H1 (cell line): ENCODE data around the gene DUSP7. TPM values are rescaled to one million over a fixed set of nuclear protein-coding genes. Genes with fewer than 3 reads are reported as not detected.

Experiments used
- CTCF ChIA-PET: fragments of 300-600 bp; sonication (Branson Sonifier 250); formaldehyde crosslinking; loops from one replicate; lab custom pipeline; 2021; ENCODE audit not compliant: partially characterized antibody; lab: Charles Lee
- POLR2A ChIA-PET: fragments of 300-600 bp; sonication (Branson Sonifier 250); formaldehyde crosslinking; loops from one replicate; lab custom pipeline; 2021; ENCODE audit warnings: inconsistent platforms; ENCODE audit not compliant: partially characterized antibody; lab: Charles Lee
- DNase-seq, 2 experiments: peaks; one replicate each; pipeline versions ENCODE4 v3.0.0 to v3.0.0-alpha.2; 2010 to 2022; ENCODE audit warnings: low spot score in 2 of 2, low read depth in 1 of 2, mixed read lengths in 1 of 2
- FAIRE-seq: peaks from 2 replicates; lab custom pipeline; 2011; peaks lifted over from hg19 to GRCh38; lab: Jason Lieb, UNC
- H2AFZ ChIP-seq: 2 replicates; pipeline ENCODE4 v1.8.1; 2012; ENCODE audit warnings: low read length, inconsistent platforms
- H2AK5ac ChIP-seq: 2 replicates; pipeline ENCODE4 v1.6.1; 2013; ENCODE audit warnings: low read depth, low read length
- H2BK120ac ChIP-seq: replicated peaks from 2 replicates; pipeline ENCODE3; 2013; ENCODE audit warnings: low read depth, low read length, inconsistent platforms
- H2BK12ac ChIP-seq: 2 replicates; pipeline ENCODE4 v1.6.1; 2013; ENCODE audit warnings: low read depth, low read length
- H2BK15ac ChIP-seq: 2 replicates; pipeline ENCODE4 v1.6.1; 2013; ENCODE audit warnings: low read length
- H2BK20ac ChIP-seq: 2 replicates; pipeline ENCODE4 v1.6.1; 2013; ENCODE audit warnings: low read length
- H2BK5ac ChIP-seq: 2 replicates; pipeline ENCODE4 v1.6.1; 2013; ENCODE audit warnings: low read depth, low read length
- H3K14ac ChIP-seq: 2 replicates; pipeline ENCODE4 v1.6.1; 2013; ENCODE audit warnings: inconsistent platforms; ENCODE audit not compliant: insufficient read length
- H3K18ac ChIP-seq: 2 replicates; pipeline ENCODE4 v1.6.1; 2013; ENCODE audit warnings: low read length; ENCODE audit errors: extremely low read depth
- H3K23ac ChIP-seq: 2 replicates; pipeline ENCODE4 v1.6.1; 2013; ENCODE audit warnings: inconsistent platforms; ENCODE audit not compliant: insufficient read length
- H3K23me2 ChIP-seq: 2 replicates; pipeline ENCODE4 v1.6.1; 2013; ENCODE audit warnings: low read depth, low read length
- H3K27ac ChIP-seq: 2 replicates; pipeline ENCODE4 v1.6.1; 2011; ENCODE audit warnings: low read depth, low read length, inconsistent platforms
- H3K27me3 ChIP-seq, 4 experiments: replicated peaks in 1 of 4; 1 replicate in 1 of 4; 2 replicates in 3 of 4; pipeline versions ENCODE4 v1.6.1 to v1.8.1; 2011 to 2013; ENCODE audit warnings: low read length in 3 of 4, mild to moderate bottlenecking in 3 of 4, inconsistent platforms in 2 of 4, mixed read lengths in 2 of 4, moderate library complexity in 1 of 4; ENCODE audit not compliant: control insufficient read depth in 3 of 4, insufficient read depth in 3 of 4; ENCODE audit errors: extremely low read depth in 1 of 4
- H3K36me3 ChIP-seq, 4 experiments: 2 replicates each; pipeline versions ENCODE4 v1.6.1 to v1.8.1; 2011 to 2013; ENCODE audit warnings: mild to moderate bottlenecking in 4 of 4, low read length in 3 of 4, moderate library complexity in 2 of 4, control low read depth in 1 of 4, inconsistent platforms in 1 of 4; ENCODE audit not compliant: insufficient read depth in 4 of 4, control insufficient read depth in 2 of 4
- H3K4ac ChIP-seq: replicated peaks from 2 replicates; pipeline ENCODE3; 2013; ENCODE audit warnings: low read length, low read depth, mixed read lengths, inconsistent platforms; ENCODE audit not compliant: insufficient read length
- H3K4me1 ChIP-seq, 4 experiments: replicated peaks in 1 of 4; 1 replicate in 1 of 4; 2 replicates in 3 of 4; pipeline versions ENCODE4 v1.6.1 to v1.8.1; 2011 to 2013; ENCODE audit warnings: low read length in 3 of 4, inconsistent platforms in 2 of 4, mixed read lengths in 1 of 4; ENCODE audit not compliant: insufficient read depth in 4 of 4, control insufficient read depth in 3 of 4
- H3K4me2 ChIP-seq, 2 experiments: 2 replicates each; pipeline versions ENCODE4 v1.6.1 to v1.8.1; 2011 to 2013; ENCODE audit warnings: low read depth in 2 of 2, low read length in 2 of 2, control low read depth in 1 of 2, inconsistent platforms in 1 of 2, mild to moderate bottlenecking in 1 of 2; ENCODE audit not compliant: insufficient read depth in 1 of 2
- H3K4me3 ChIP-seq, 4 experiments: fragments of 200-600, 300-600 bp in 1 of 4; sonication (generic), shearing (Covaris generic), sonication (Bioruptor Twin) in 1 of 4; 2 replicates each; pipeline versions ENCODE4 v1.5.1 to v1.8.1; 2011 to 2016; ENCODE audit warnings: low read length in 4 of 4, low read depth in 3 of 4, control low read depth in 2 of 4, inconsistent platforms in 2 of 4, mild to moderate bottlenecking in 2 of 4, mixed read lengths in 1 of 4, moderate library complexity in 1 of 4; ENCODE audit not compliant: insufficient read depth in 2 of 4; ENCODE audit errors: extremely low read depth in 1 of 4
- H3K56ac ChIP-seq: replicated peaks from 2 replicates; pipeline ENCODE3; 2013; ENCODE audit warnings: low read depth, mild to moderate bottlenecking, mixed read lengths, low read length, inconsistent platforms; ENCODE audit not compliant: insufficient read length
- H3K79me1 ChIP-seq: 2 replicates; pipeline ENCODE4 v1.6.1; 2013; ENCODE audit warnings: low read depth, low read length, control low read depth
- H3K79me2 ChIP-seq, 2 experiments: 2 replicates each; pipeline versions ENCODE4 v1.6.1 to v1.8.1; 2012 to 2013; ENCODE audit warnings: low read length in 2 of 2, mild to moderate bottlenecking in 2 of 2, inconsistent platforms in 1 of 2; ENCODE audit not compliant: insufficient read depth in 2 of 2, control insufficient read depth in 1 of 2
- H3K9ac ChIP-seq, 4 experiments: replicated peaks in 1 of 4; 1 replicate in 1 of 4; 2 replicates in 3 of 4; pipeline versions ENCODE4 v1.6.1 to v1.8.1; 2011 to 2013; ENCODE audit warnings: low read depth in 3 of 4, low read length in 3 of 4, control low read depth in 2 of 4, mild to moderate bottlenecking in 2 of 4, moderate library complexity in 2 of 4, inconsistent platforms in 1 of 4; ENCODE audit errors: extremely low read depth in 1 of 4
- H3K9me3 ChIP-seq, 2 experiments: 2 replicates each; pipeline versions ENCODE4 v1.6.1 to v1.8.1; 2012 to 2013; ENCODE audit warnings: mild to moderate bottlenecking in 2 of 2, moderate library complexity in 2 of 2, control low read depth in 1 of 2, inconsistent platforms in 1 of 2, low read depth in 1 of 2, low read length in 1 of 2, mixed read lengths in 1 of 2; ENCODE audit not compliant: insufficient read depth in 2 of 2
- H4K20me1 ChIP-seq, 2 experiments: replicated peaks in 1 of 2; 2 replicates each; pipeline versions ENCODE3 to v1.8.1; 2011 to 2013; ENCODE audit warnings: inconsistent platforms in 2 of 2, low read length in 2 of 2, mild to moderate bottlenecking in 1 of 2; ENCODE audit not compliant: insufficient read depth in 2 of 2, control insufficient read depth in 1 of 2
- H4K5ac ChIP-seq: 2 replicates; pipeline ENCODE4 v1.6.1; 2013; ENCODE audit warnings: low read length, low read depth, mixed read lengths, inconsistent platforms; ENCODE audit not compliant: insufficient read length
- H4K8ac ChIP-seq: 2 replicates; pipeline ENCODE4 v1.8.0; 2013; ENCODE audit warnings: mild to moderate bottlenecking, moderate library complexity, low read length, inconsistent platforms; ENCODE audit not compliant: insufficient read depth; ENCODE audit errors: extremely low read depth
- H4K91ac ChIP-seq: replicated peaks from 2 replicates; pipeline ENCODE3; 2013; ENCODE audit warnings: low read length, mixed read lengths, inconsistent platforms; ENCODE audit not compliant: insufficient read length
- KDM4A ChIP-seq: IDR thresholded peaks from one replicate; pipeline ENCODE4 v1.7.1; 2012; ENCODE audit warnings: low read depth, mild to moderate bottlenecking, moderate library complexity, low read length, inconsistent platforms; ENCODE audit not compliant: severe bottlenecking
- RBBP5 ChIP-seq: IDR thresholded peaks from 2 replicates; pipeline ENCODE4 v1.7.1; 2012; ENCODE audit warnings: low read depth, mild to moderate bottlenecking, inconsistent platforms, low read length, moderate library complexity, borderline replicate concordance
- SIX5 ChIP-seq: IDR thresholded peaks from 2 replicates; pipeline ENCODE4 v1.6.1; 2011; ENCODE audit warnings: mild to moderate bottlenecking, low read depth, low read length
- WGBS, 2 experiments: shearing (Covaris generic) in 1 of 2; methylation state at CpG; one replicate each; pipeline versions ENCODE4 v1.1.6 to v1.1.7; 2013 to 2015; ENCODE audit warnings: low lambda C conversion rate in 2 of 2, mixed read lengths in 2 of 2, inconsistent platforms in 1 of 2, low coverage in 1 of 2, missing lambda C conversion rate in 1 of 2; ENCODE audit not compliant: insufficient replicate concordance in 2 of 2, insufficient coverage in 1 of 2, insufficient read length in 1 of 2; ENCODE audit errors: extremely low coverage in 1 of 2, missing lambda C conversion rate in 1 of 2; 5-methylcytosine and 5-hydroxymethylcytosine counted together
- polyA plus RNA-seq, 7 experiments: library from polyadenylated mRNA; depleted of rRNA in 3 of 7; stranded (reverse) in 5 of 7; unstranded in 2 of 7; fragments of >200 nt in 5 of 7; fragments of 200-250 nt in 2 of 7; gene quantifications; 1 replicate in 5 of 7; 2 replicates in 1 of 7; 4 replicates in 1 of 7; pipeline versions ENCODE4 v1.2.1 to v1.2.3, GENCODE V29; 2011 to 2013; ENCODE audit warnings: missing spikeins in 2 of 7, mixed read lengths in 2 of 7
- total RNA-seq: library from RNA; stranded (reverse); fragmentation: NEBNext Ultra II Directional; extraction: Animal tissue kit (Norgen Biotek cat#: 25700); gene quantifications from 2 replicates; pipeline ENCODE4 v1.2.1, GENCODE V29; 2021

DUSP7 gene
- total and polyA plus RNA-seq, 2 of the 8 experiments (the other 6 are each of a cell fraction or from before 2014, with no cell fraction given) = 19.4 to 24.9 TPM

GRCh38 chr3:52093756-52094545 lies 37.6 kb upstream of the DUSP7 start:
- Histone ChIP-seq H3K9me3 (no peaks in the 10 kb centered on the region), H3K27ac (no peak overlapping the region), H4K8ac (no peak overlapping the region), H3K27me3 (no peaks in the 10 kb centered on the region), H3K14ac (no peak overlapping the region), H3K23ac (no peak overlapping the region), H2AFZ (no peak overlapping the region), H3K4me1 (no peaks in the 10 kb centered on the region), H2BK120ac (no peak overlapping the region), H2BK20ac (no peak overlapping the region), H2BK12ac (no peak overlapping the region), H3K79me1 (no peaks in the 10 kb centered on the region), H3K4ac (no peak overlapping the region), H3K18ac (no peak overlapping the region), H3K23me2 (no peaks in the 10 kb centered on the region), H4K20me1 (peaks cover 0 to 2% of the 10 kb centered on the region in 2 experiments), H3K4me3 (no peak overlapping the region), H3K4me2 (no peak overlapping the region), H2BK15ac (no peak overlapping the region), H3K9ac (no peak overlapping the region), H2BK5ac (no peak overlapping the region), H4K91ac (no peak overlapping the region), H3K56ac (no peak overlapping the region), H3K36me3 (peaks cover 5 to 19% (median 12%) of the 10 kb centered on the region in 4 experiments; a peak in 5 of 8 replicates), H3K79me2 (no peaks in the 10 kb centered on the region), H4K5ac (no peak overlapping the region), H2AK5ac (no peak overlapping the region)
- no peak for FAIRE-seq
- POLR2A ChIA-PET = interaction anchor here (1.0 kb wide), 1 partner anchor 12 kb away, joined by 4 read pairs; no protein-coding TSS in a partner anchor
- TF ChIP-seq RBBP5 (no peak), SIX5 (no peak), KDM4A (no peak)
- WGBS, 2 experiments = 87% methylated on average over 7 of the region's 7 CpGs; no CpG with 5 or more reads in 1 of the 2 experiments
- CTCF ChIA-PET = interaction anchor here (0.9 to 3.7 kb wide), 11 partner anchors 12 to 93 kb away, joined by 3 to 24 read pairs (median 4); no protein-coding TSS in a partner anchor
- DNase-seq = no peak
